GM18868 (cell line): Measurements from ENCODE around the gene FAM50B.

Source experiments
- ATAC-seq: cut with Tn5 transposase; IDR thresholded peaks from one replicate; pipeline ENCODE4 v1.9.1; 2021; ENCODE audit warnings: mild to moderate bottlenecking, moderate library complexity; ENCODE audit not compliant: unreplicated experiment

The FAM50B gene

DNA sequence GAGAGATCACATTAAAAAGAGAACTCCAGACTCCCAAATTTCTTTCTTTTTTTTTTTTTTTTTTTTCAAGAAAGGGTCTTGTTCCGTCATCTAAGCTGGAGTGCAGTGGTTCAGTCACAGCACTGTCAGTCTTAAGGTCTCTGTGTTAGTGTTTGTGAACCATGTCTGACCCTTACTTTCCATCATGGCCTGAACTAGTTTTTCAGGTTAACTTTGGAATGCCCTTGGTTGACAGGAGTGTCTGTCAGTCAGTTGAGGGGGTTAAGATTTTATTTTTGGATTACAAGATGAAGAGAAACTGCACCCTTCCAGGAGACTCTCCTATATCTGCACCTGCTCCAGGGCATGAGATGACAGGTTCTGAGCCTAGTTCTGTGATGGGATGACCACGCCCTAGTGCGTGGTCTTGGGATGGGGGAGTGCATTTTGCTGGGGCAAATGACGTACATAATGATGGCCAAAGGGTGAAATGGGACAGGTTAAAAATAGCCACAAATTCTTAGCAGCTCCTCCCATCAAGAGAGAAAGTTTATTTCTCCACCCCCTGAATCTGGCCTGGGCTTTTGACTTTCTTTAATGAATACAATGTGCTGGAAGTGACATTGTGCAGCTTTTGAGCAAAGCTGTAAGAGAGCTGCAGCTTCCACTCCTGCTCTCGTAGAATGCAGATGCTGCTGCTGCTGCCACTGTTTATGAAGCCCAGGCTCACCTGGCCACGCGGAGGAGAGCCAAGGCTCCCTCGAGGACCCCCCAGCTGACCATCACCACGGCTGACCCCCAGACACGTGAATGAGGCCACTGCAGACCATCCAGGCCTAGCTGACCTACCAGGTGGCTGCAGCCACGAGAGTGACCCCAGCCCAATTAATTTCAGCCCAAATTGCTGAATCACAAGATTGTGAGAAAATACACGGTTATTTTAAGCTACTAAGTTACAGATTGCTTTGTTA lies 29.7 kb upstream of the FAM50B start:
- no peak for ATAC-seq

DNA sequence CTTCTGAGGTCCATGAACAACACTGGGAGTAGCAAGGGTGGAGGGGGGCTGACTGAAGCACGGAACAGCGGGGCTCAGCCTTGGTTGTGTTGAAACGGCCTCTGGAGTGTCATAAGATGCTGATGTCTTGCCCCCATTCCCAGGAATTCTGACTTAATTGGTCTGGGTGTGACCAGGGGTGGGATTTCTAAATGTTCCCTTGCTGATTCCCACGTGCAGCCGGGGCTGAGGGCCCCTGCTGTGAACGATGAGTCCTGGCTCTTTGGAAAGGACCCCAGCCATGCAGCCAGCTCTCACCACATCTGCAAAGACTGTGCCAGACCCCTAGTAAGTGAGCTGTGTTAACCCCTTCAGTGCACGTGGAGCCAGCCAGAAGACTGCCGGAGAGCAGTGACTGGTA lies 28.6 kb upstream of the FAM50B start:
- ATAC-seq = no peak

DNA sequence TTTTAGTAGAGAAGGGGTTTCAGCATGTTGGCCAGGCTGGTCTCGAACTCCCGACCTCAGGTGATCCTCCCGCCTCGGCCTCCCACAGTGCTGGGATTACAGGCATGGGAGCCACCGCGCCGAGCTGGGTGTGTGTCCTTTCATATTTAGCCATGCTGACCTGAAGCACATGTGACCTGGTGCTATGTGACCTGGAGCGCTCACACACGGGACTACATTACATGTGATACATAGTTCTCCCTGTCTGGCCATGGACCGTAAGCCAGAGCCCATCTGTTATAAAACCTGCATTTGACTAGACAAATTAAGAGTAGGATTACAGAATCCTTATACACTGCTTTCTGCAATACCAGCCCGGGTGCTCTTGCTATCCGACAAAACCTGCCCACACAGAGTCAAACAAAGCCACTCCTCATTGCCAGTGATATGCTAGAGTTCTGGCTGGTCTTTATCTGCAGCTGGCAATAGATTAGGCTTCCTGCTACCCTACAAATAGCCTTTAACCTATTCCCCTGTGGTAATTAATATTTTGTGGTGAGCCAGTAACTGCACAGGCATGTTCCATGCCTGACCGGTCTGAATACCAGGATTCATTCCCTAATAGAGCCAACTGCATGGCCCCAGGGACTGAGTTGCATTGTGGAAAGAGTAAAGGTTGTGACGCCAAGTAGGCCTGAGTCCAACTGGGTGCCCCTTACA lies 26.3 kb upstream of the FAM50B start:
- no peak for ATAC-seq

DNA sequence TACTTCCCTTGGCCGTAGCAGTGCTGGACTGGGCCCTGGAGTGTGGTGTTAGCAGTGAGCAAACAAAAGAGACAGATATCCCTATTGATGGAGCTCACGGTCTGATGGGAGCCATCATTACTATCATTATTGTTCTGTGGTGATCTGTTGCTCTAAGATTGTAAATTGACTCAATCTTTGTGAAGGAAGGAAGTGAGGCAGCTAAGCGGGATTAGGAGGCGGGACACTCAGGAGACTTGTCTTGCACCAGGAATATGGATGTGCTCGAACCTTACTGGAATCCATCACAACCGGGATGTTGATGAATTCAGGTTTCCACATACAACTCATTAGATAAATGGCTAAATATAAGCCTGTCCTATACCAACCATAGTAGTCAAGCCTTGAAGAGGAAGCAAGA lies 25.5 kb upstream of the FAM50B start:
- no peak for ATAC-seq

DNA sequence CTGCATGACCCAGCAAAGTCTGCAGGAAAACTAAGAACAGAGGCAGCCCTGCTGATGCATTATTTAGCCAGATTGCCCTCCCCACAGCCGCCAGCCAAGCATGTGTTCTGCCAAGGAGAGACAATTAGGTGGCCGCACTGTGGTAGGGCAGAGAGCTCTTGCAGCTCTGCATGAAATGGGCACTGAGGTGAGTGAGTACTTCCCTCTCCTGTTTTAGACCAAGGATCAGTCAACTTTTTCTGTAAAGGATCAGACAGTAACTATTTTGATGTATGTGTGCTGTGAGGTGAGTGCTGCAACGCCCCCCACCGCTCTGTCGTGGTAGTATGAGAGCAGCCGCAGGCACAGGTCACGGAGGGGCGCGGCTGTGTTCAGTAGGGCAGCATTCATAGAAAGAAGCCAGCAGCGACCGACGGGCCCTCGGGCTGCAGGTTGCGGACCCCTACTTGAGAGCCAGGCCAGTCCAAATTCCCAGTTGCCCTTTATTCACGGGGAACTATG lies 23.8 kb upstream of the FAM50B start:
- no peak for ATAC-seq

DNA sequence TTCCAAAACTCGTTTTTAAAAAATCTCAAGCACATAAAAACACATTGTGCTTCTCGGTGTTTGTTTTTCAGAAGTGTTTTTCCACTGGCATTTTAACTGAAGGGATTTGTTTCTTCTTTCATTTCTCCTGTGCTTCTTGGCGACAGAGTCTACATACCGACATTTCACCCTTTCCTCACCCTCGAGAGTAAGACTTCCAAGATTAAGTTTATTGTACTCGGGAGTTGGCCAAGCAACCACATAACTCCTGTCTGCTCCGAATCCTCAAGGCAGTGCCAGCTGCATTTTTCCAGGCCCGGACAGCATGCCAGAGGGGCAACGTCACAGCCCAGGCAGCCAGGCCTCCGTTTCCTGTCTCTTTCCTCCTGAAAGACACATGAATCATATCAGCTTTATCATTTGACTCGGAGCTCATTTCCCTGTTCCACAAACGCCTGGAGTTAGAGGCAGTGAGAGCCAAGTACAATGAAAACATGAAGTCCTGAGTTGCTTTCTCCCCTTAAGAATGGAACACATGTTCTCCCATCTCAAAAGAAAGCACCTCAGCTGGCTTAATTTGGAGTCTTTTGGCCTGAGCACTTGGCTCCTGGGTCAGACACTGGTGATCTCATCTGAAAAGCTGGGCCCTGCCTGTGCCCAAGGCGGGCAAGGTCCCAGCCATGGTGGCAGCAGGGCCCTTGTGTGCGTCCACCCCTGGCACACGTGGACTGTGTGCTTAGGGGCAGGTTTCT lies 23.2 kb upstream of the FAM50B start:
- no peak for ATAC-seq

DNA sequence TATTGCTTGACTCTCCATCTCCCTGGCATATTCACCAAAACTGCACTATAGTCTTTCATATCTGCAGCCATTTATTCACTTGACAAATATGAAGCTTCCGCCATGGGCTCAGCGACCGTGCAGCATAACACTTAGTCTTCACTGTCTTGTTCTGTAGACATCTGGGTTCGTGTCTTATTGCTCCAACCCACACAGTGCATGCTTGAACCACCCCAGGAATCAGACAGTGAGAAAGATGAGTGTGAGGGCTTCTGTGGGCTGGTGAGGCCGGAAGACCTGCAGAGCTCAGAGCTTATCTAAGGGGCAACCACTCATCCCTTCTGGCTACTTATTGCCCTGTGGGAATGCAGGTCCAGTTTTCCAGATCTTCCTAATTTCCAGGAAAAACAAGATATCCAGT lies 19.9 kb upstream of the FAM50B start:
- ATAC-seq = no peak

DNA sequence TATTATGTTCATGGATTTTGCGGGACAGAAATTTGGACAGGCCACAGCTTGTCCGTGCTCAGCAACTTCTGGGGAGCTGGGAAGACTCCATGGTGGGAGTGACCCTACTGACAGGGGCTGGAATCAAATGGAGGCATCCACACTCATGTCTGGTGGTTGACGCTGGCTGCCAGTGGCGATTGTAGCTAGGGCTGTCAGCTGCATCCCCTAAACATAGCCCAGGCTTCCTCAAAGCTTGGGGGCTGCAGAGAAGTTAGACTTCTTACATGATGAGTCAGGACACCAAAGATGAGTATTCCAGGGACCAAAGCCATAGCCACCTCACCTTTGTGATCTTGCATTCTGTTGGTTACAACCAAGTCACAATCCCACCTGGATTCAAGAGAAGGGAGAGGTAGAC lies 18.4 kb upstream of the FAM50B start:
- ATAC-seq = no peak

DNA sequence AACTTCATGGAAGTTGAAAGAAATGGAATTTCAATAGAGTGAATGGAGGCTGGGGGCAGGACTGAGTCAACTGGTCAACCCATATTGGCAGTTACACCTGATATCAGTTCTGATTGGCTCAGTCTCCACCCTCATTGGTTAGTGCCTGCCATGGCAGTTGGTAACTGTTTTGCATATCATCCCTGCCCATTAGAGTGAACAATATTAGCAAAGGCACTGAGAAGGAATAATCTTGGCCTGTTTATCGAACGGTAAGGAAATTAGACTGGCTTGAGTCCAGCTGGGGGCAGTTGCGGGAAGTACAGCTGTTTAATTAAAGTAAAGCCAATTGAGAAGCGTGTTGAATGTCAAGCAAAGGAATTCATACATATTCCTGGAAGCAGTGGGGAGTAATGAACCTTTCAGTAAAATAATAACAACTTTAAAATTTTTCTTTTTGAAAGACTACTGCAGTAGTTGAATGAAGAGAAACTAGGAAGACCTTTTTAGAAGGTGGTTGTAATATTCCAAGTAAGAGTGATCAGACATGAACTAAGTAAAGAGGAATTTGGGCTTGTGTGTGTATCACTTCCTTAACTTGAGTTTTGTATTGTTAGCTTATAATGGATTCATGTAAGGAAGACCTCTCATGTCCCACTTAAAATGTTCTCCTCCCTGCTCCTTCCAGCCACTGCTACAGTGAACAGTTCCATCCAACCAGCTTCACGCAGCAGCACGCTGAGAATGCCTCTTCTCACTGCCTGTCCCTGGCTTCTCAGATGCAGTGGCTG lies 17.2 kb upstream of the FAM50B start:
- no peak for ATAC-seq

DNA sequence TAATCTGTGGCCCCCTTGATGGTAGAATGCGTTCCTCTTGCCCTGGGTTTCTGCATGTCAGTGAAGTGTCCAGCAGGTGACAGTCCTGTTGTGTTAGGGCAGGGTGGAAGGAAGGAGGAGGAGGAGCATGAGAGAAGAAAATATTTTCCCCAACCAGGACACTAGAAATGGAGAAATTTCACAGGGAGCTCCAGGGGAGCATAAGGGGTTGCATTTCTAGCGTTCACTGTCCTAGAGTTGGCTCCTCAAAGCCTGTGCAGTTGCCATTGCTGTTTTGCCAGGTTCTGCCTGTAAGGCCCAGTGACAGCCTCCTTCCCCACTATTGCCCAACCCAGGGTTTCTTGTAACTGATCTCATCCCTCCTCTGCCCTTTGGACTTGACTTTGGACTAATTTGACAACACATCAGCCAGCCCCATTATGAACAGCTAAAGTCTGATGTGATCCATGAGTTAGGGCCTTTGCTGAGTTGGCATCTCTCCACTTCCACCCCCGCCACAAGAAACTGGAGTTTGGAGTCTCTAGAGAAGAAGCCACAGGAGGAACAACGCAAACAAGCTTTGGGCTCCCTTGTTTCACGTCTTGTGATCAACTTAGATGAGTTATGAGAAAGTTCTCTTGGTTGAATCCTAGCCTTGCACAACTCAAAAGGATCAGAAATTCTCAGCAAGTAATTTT lies 14.0 kb upstream of the FAM50B start:
- no peak for ATAC-seq

DNA sequence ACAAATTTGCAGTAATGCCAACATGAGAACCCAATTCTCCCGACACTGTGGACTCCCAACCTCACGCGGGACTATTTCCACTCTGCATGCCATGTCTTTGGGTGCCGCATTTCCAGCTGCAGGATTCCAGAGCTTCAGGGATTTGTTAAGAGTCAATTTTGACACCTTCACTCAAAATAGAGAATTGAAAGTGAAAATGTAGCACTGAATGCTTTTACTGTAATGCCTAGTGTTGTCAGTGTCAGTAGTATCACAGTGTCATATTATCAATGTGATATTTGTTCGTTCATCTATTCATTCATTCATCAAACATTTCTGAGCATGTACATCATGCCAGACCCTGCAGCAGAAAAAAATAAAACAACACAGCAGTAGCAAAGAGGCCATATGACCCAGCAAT lies 13.4 kb upstream of the FAM50B start:
- ATAC-seq = no peak

DNA sequence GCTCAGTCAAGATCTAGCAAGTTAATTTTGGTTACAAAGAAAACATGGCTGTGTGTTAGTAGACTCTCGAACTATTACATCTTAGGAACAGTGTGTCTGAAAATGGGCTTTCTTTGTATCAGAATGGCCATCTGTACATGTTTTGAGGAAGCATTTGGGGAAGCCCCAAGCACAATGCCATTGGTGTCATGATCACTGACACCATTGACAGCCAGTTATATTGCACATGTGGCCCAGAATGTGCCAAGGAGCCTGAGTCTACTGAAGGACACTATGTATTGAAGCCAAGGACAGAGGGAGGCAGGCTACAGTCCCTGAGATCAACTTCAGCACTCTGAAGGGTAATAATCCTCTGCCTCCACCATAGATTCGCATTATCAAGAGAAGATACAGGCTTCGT lies 12.6 kb upstream of the FAM50B start:
- ATAC-seq = no peak

DNA sequence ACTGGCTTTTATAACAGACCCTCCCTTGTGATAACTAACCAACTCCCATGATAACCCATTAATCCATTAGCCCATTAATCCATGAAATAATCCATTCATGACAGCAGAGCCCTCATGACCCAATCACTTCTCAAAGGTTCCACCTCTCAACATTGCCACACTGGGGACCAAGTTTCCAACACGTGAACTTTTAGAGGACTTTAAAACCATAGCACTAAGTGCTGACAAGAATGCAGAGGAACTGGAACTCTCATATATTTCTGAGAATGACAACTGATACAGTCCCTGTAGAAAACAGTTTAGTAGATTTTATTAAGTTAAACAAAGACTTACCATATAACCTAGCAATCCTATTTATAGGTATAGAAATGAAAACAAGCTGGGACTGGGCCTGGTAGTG lies 11.4 kb upstream of the FAM50B start:
- ATAC-seq = no peak

DNA sequence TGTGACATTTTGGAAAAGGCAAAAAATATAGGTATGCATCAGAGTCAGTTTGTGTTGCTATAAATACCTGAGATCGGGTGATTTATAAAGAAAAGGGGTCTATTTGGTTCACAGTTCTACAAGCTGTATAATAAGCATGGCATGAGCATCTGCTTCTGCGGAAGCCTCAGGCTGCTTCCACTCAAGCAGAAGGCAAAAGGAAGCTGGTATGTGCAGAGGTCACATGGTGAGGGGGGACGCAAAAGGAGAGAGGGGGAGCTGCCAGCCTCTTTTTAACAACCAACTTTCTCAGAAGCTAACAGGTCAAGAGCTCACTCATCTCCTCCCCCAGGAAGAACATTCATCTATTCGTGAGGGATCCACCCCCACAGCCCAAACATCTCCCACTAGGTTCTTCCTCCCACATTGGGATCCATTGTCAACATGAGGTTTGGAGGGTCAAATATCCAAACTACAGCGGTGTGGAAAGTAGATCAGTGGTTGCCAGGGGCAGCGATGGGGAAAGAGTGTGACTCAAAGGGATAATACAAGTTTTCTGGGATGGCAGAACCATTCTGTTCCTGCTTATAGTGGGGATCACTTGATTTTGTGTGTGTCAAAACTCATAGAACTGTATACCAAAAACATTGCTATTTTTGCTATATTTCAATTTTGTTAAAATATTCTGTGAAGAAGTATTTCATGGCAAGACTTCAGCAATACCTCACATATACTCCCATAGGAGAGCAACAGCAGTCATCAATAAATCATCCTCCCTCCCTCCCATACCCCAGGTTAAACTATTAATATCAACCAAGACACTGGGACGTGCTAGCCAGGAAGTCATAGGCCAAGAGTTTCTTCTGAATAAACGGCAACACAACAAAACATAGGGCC lies 9.9 kb upstream of the FAM50B start:
- ATAC-seq = no peak

DNA sequence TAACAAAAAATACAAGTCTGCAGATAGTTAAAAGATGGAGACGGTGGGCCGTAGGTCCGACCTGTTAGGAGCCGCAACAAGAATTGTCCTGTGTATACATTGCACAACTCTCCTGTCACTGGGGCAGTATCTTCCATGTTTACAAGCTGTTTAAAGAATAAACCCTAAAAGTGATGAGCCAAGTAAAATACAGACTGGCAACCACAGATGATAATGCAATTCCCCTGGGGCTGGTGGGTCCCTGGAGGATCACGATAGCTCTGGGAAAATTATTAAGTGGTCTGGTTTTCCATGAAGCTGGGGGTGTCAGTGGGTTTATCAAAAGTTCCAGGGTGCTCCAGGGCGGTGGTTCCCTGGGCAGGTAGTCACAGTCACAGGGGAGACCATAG lies 8.1 kb upstream of the FAM50B start:
- ATAC-seq = no peak

DNA sequence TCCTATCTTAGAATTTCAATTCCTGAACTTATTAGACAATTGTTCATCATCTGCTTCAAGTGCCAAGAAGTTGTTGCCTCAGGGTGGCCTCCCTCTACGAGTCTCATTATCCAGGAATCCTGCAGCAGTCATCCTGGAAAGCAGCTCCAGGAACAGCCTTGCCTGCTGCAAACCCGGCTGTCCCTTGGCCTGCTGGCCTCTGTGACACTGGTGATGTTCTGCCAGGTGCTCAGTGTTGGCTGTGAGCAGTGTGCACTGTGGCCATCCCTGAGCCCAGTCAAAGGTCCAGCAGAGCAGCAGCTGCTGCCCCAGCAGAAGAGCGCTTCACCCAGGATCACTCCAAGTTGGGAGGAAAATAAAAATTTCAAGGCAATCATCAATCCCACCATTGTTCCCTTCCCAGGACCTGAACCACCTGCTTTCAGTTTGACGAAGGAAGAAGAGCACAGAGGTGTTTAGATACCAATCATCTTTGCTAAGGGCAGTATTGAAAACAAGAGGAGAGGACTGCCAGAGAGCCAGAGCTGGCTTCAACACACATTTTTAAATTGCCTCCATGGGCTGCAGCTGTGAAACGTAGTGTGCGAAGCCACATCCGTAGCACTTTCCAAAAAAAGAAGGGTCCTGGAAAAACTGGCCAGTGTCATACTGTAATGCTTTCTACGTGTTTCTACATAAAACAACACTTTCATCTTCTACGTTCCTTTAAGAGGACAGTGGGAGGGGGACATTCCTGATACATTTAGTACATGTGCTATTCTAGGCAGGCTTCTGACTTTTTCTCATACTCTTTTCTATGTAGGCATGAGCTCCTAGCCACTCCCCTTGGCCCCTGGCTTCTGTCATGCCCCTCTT lies 7.2 kb upstream of the FAM50B start:
- ATAC-seq = no peak

DNA sequence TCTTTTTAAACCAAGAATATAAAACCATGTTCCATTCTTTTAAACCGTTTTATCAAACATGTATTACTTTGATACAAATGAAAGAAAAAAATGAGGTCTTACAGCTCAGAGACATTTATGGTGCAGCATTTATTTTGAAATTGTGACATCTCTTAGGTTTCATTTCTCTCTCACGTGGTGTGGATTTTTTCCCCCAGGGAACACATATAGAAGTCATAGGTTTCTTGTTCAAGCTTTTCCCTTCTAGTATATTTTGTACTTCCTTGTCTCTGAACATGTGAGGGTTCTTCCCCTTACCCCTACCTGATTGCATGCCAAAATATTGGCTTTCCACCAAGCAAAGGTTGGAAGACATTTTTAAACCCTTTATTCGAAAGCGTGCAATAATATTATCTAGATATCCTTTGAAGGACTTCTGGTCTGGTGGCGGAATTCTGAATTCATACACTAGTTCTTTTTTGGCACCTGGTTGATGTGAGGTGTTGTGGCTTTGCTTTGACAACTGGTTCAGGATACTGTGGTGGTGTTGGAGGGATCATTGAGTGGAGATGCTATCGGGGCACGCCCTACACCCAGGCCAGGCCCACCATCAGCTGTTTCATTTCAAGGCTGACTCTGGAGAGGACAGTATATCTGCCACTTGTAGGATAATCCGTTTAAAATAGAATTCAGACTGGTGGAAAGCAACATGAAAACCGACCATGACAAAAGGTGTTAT lies 5.6 kb upstream of the FAM50B start:
- ATAC-seq = no peak

DNA sequence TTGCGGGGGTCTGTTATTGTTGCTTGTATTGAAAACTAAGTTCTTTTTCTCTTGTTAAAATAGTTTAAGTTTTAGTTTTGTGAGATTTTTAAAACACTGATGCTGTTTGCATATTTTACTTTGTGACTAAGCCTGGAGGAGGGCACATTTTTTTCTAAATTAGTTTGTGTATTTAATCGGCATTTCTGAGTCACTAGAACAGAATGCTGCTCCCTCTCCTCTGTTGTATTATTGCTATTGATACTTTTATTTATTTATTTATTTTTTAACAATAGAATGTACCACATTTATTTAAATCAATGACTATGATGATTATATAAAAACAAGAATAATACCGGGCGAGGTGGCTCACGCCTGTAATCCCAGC lies 5.1 kb upstream of the FAM50B start:
- no peak for ATAC-seq
